SK-N-SH treated with all-trans-retinoic acid at 6 μM for 48 hours (cell line): Measurements from ENCODE around the gene ZNF185.

Experiments
- ATAC-seq: fragments of 200-7000 bp; cut with Tn5 transposase; 3 replicates; pipeline ENCODE4 v1.9.1; 2020; ENCODE audit warnings: mild to moderate bottlenecking, moderate library complexity
- ARNTL ChIP-seq: fragments of 450-650 bp; formaldehyde crosslinking; IDR thresholded peaks from 2 replicates; pipeline ENCODE4 v1.5.0; 2020; ENCODE audit warnings: low read depth, mild to moderate bottlenecking, moderate library complexity, borderline replicate concordance
- BACH2 ChIP-seq: fragments of 250-450 bp; sonication (Bioruptor Pico); IDR thresholded peaks from 2 replicates; pipeline ENCODE4 v1.9.0; 2021; ENCODE audit warnings: mild to moderate bottlenecking, borderline replicate concordance
- CREB5 ChIP-seq: fragments of 250-450 bp; sonication (Bioruptor Pico); IDR thresholded peaks from 2 replicates; pipeline ENCODE4 v1.5.1; 2020; ENCODE audit warnings: low read depth, mild to moderate bottlenecking, moderate library complexity
- CSDC2 ChIP-seq: fragments of 250-450 bp; sonication (Bioruptor Pico); IDR thresholded peaks from 2 replicates; pipeline ENCODE4 v1.5.0; 2020; ENCODE audit warnings: mild to moderate bottlenecking, moderate library complexity
- CSRNP3 ChIP-seq: fragments of 250-450 bp; sonication (Bioruptor Pico); IDR thresholded peaks from 2 replicates; pipeline ENCODE4 v1.5.1; 2021; ENCODE audit warnings: mild to moderate bottlenecking, moderate library complexity
- ESRRG ChIP-seq: fragments of 250-450 bp; sonication (Bioruptor Pico); IDR thresholded peaks from 2 replicates; pipeline ENCODE4 v1.6.1; 2021; ENCODE audit warnings: mild to moderate bottlenecking
- GLIS3 ChIP-seq: fragments of 250-450 bp; sonication (Bioruptor Pico); IDR thresholded peaks from 2 replicates; pipeline ENCODE4 v1.5.0; 2020; ENCODE audit warnings: mild to moderate bottlenecking, moderate library complexity
- ISL1 ChIP-seq: fragments of 250-450 bp; sonication (Bioruptor Pico); IDR thresholded peaks from 2 replicates; pipeline ENCODE4 v2.1.2; 2022; ENCODE audit warnings: mild to moderate bottlenecking, moderate library complexity
- OSR1 ChIP-seq: fragments of 250-450 bp; sonication (Bioruptor Pico); IDR thresholded peaks from 2 replicates; pipeline ENCODE4 v1.8.0; 2022; ENCODE audit warnings: moderate library complexity, mild to moderate bottlenecking, inconsistent platforms
- PATZ1 ChIP-seq: fragments of 250-450 bp; sonication (Bioruptor Pico); IDR thresholded peaks from 2 replicates; pipeline ENCODE4 v1.8.0; 2020; ENCODE audit warnings: mild to moderate bottlenecking, moderate library complexity, borderline replicate concordance
- POU6F1 ChIP-seq: fragments of 250-450 bp; sonication (Bioruptor Pico); IDR thresholded peaks from 2 replicates; pipeline ENCODE4 v1.8.0; 2021; ENCODE audit warnings: low read depth, mild to moderate bottlenecking, moderate library complexity, borderline replicate concordance
- PPARA ChIP-seq: fragments of 250-450 bp; sonication (Bioruptor Pico); IDR thresholded peaks from 2 replicates; pipeline ENCODE4 v1.5.0; 2020; ENCODE audit warnings: mild to moderate bottlenecking, borderline replicate concordance
- RARB ChIP-seq: fragments of 250-450 bp; sonication (Bioruptor Pico); IDR thresholded peaks from 2 replicates; pipeline ENCODE4 v1.8.0; 2021; ENCODE audit warnings: mild to moderate bottlenecking, moderate library complexity
- SNAI2 ChIP-seq: fragments of 250-450 bp; sonication (Bioruptor Pico); IDR thresholded peaks from 2 replicates; pipeline ENCODE4 v1.5.0; 2020; ENCODE audit warnings: mild to moderate bottlenecking, moderate library complexity
- TCF4 ChIP-seq: fragments of 250-450 bp; sonication (Bioruptor Pico); IDR thresholded peaks from 2 replicates; pipeline ENCODE4 v1.8.0; 2021; ENCODE audit warnings: mild to moderate bottlenecking, moderate library complexity, borderline replicate concordance
- TOX ChIP-seq: fragments of 250-450 bp; sonication (Bioruptor Pico); IDR thresholded peaks from 2 replicates; pipeline ENCODE4 v1.8.0; 2021; ENCODE audit warnings: mild to moderate bottlenecking, moderate library complexity, borderline replicate concordance
- TSHZ2 ChIP-seq: fragments of 250-450 bp; sonication (Bioruptor Pico); IDR thresholded peaks from 2 replicates; pipeline ENCODE4 v1.5.0; 2020; ENCODE audit warnings: mild to moderate bottlenecking, moderate library complexity
- ZC3H10 ChIP-seq: fragments of 250-450 bp; sonication (Bioruptor Pico); IDR thresholded peaks from 2 replicates; pipeline ENCODE4 v1.5.1; 2021; ENCODE audit warnings: mild to moderate bottlenecking, moderate library complexity
- ZFP3 ChIP-seq: fragments of 250-450 bp; sonication (Bioruptor Pico); IDR thresholded peaks from 2 replicates; pipeline ENCODE4 v1.5.0; 2020; ENCODE audit warnings: mild to moderate bottlenecking, moderate library complexity
- ZFP30 ChIP-seq: fragments of 450-650 bp; formaldehyde crosslinking; IDR thresholded peaks from 2 replicates; pipeline ENCODE4 v1.5.0; 2022; ENCODE audit warnings: mild to moderate bottlenecking, moderate library complexity
- ZNF565 ChIP-seq: fragments of 450-650 bp; formaldehyde crosslinking; conservative IDR thresholded peaks from 2 replicates; pipeline ENCODE4 v1.5.0; 2020; ENCODE audit warnings: low read depth, mild to moderate bottlenecking, moderate library complexity
- ZNF70 ChIP-seq: fragments of 450-650 bp; formaldehyde crosslinking; IDR thresholded peaks from 2 replicates; pipeline ENCODE4 v1.5.0; 2020; ENCODE audit warnings: mild to moderate bottlenecking, moderate library complexity
- ZNF8 ChIP-seq: fragments of 450-650 bp; formaldehyde crosslinking; IDR thresholded peaks from 2 replicates; pipeline ENCODE4 v1.5.0; 2020; ENCODE audit warnings: mild to moderate bottlenecking, moderate library complexity

The ZNF185 gene

GRCh38 chrX:152901816-152902501, 4.1 kb downstream of the ZNF185 start:
- TF ChIP-seq ZFP3 (CRISPR knock-in tag), result no peak
- no peak for TF ChIP-seq GLIS3 (CRISPR knock-in tag)
- no peak for TF ChIP-seq ZNF8 (CRISPR knock-in tag)
- TF ChIP-seq ISL1 (CRISPR knock-in tag), result no peak
- TF ChIP-seq ZFP30, result no peak
- TF ChIP-seq TSHZ2, result no peak
- TF ChIP-seq BACH2 (CRISPR knock-in tag), result no peak
- TF ChIP-seq POU6F1, result no peak
- TF ChIP-seq ZNF565, result no peak
- TF ChIP-seq TCF4 (CRISPR knock-in tag), result no peak
- no peak for TF ChIP-seq TOX
- TF ChIP-seq ESRRG, result no peak
- no peak for TF ChIP-seq ZC3H10 (CRISPR knock-in tag)
- TF ChIP-seq CREB5 (CRISPR knock-in tag), result no peak
- no peak for TF ChIP-seq CSRNP3 (CRISPR knock-in tag)
- TF ChIP-seq, all 23 proteins: peak for 0
- ATAC-seq, result no peak

GRCh38 chrX:152902502-152902820, 4.6 kb downstream of the ZNF185 start:
- ATAC-seq, result no peak
- TF ChIP-seq ZNF8 (CRISPR knock-in tag) (no peak), CSDC2 (CRISPR knock-in tag) (no peak), CREB5 (CRISPR knock-in tag) (no peak), BACH2 (CRISPR knock-in tag) (no peak), PATZ1 (no peak), ESRRG (no peak), ARNTL (CRISPR knock-in tag) (no peak), PPARA (CRISPR knock-in tag) (no peak), ZC3H10 (CRISPR knock-in tag) (no peak), TOX (no peak), ZFP3 (CRISPR knock-in tag) (no peak), OSR1 (no peak), TCF4 (CRISPR knock-in tag) (no peak), POU6F1 (no peak), GLIS3 (CRISPR knock-in tag) (no peak), ZNF70 (CRISPR knock-in tag) (no peak), SNAI2 (no peak), RARB (no peak)
- TF ChIP-seq, all 23 proteins: peak for 0
